Heart left ventricle (tissue), 13 donors: ENCODE measurements around the gene GPR33.

Experiments used
- POLR2A ChIP-seq, 2 donors: fragments of 450-650 bp; IDR thresholded peaks; one replicate each; pipeline ENCODE4 v1.6.1; 2017; ENCODE audit warnings: antibody characterized with exemption in 2 of 2, mild to moderate bottlenecking in 2 of 2, moderate library complexity in 2 of 2
- TF ChIP-seq, protein P1 (sequence below), 12 donors: fragments of 200-600 bp; sonication (generic) in 4 of 12; IDR thresholded peaks; one replicate each; pipeline versions ENCODE4 v1.5.0 to v1.8.0; 2018 to 2022; ENCODE audit warnings: antibody characterized with exemption in 12 of 12, mild to moderate bottlenecking in 5 of 12
- donor health status: ischemic (EF 13 %, LVEDD 7.1; RV severe dilation, severe dysfunction).
- donor health status: DM: no; HTN: yes; CAD: no.
- donor health status: DM: no; HTN: no; CAD: no.
- donor health status: ischemic (EF 25% LVEDD 6.9; RV normal size, moderate dysfunction).
- donor health status: ischemic (EF 25% LVEDD 5.7; RV mildly dilated, moderate dysfunction).
- donor health status: ischemic (EF 35%, LVEDD 5.7; RV mildly dilated, moderate dysfunction).
- donor health status: nonischemic (EF 11% LVEDD 7.7; RV severe dilation, severe dysfunction).
- donor health status: DM: yes; HTN: yes; CAD: no.
- donor health status: PGD.
- donor health status: ischemic (EF 29% LVEDD 5.4; RV normal size, mild dysfunction).
- donor health status: nonischemic (EF 23%, LVEDD 6.1; RV moderate dilation, normal function).

DNA sequence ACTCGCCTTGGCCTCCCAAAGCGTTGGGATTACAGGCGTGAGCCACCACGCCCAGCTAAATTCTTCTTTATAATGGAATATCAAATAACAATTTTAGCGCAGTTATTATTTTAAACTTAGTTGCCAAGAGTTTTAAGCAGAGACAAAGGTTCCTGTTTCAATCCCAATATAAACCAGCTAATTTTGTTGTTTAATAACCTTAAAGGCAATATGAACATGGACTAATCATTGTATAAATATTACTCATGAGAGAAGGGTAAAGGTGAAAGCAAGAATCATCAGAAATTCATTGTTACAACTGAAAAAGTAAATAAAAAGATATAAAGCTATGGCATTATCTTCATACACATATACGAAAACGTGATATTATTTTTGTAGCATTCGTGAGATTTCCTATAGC lies 38.7 kb downstream of the GPR33 start:
- TF ChIP-seq, protein P1, sequence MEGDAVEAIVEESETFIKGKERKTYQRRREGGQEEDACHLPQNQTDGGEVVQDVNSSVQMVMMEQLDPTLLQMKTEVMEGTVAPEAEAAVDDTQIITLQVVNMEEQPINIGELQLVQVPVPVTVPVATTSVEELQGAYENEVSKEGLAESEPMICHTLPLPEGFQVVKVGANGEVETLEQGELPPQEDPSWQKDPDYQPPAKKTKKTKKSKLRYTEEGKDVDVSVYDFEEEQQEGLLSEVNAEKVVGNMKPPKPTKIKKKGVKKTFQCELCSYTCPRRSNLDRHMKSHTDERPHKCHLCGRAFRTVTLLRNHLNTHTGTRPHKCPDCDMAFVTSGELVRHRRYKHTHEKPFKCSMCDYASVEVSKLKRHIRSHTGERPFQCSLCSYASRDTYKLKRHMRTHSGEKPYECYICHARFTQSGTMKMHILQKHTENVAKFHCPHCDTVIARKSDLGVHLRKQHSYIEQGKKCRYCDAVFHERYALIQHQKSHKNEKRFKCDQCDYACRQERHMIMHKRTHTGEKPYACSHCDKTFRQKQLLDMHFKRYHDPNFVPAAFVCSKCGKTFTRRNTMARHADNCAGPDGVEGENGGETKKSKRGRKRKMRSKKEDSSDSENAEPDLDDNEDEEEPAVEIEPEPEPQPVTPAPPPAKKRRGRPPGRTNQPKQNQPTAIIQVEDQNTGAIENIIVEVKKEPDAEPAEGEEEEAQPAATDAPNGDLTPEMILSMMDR (IDR thresholded peaks at IDR 0.05): no peak
- TF ChIP-seq POLR2A (IDR thresholded peaks at IDR 0.05): no peak
